HG02642 (cell line): ENCODE data around the gene ITPK1.

Experiments used
- ATAC-seq: cut with Tn5 transposase; IDR thresholded peaks from one replicate; pipeline ENCODE4 v1.9.1; 2021; ENCODE audit warnings: mild to moderate bottlenecking; ENCODE audit not compliant: unreplicated experiment, poor library complexity

ITPK1 gene

GRCh38 chr14:93003945-93004698 is 111.6 kb downstream of the ITPK1 start:
- ATAC-seq, result no peak

GRCh38 chr14:93002851-93003298 is 112.8 kb downstream of the ITPK1 start:
- ATAC-seq, result no peak

DNA sequence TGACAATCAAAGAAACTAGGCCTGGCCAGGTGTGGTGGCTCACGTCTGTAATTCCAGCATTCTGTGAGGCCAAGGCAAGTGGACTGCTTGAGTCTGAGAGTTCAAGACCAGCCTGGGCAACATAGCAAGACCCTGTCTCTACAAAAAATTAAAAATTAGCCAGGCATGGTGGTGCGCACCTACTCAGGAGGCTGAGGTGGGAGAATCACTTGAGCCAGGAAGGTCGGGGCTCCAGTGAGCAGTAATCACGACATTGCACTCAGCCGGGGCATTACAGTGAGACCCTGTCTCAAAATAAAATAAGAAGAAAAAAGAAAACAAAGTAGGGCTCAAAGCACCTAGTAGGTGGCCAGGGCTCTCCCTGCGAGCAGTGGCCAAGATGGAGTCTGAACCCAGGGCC is 113.7 kb downstream of the ITPK1 start:
- no peak for ATAC-seq

DNA sequence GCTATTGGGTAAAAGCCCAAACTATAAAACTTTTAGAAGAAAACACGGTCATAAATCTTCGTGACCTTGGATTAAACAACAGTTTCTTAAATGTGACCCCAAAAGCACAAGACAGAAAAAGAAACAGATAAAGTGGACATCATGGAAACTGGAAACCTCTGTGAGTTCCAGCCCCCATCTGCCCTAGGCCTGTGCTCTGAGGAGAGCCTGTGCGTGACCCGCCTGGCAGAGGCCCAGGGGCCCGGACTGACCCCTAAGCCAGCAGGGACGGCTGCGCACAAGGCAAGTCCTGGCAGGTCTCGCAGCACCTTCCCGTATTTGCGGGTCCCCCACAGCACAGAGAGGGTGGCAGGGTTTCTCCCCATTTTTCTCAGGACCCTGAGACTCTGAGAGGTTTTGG is 116.8 kb downstream of the ITPK1 start:
- no peak for ATAC-seq

DNA sequence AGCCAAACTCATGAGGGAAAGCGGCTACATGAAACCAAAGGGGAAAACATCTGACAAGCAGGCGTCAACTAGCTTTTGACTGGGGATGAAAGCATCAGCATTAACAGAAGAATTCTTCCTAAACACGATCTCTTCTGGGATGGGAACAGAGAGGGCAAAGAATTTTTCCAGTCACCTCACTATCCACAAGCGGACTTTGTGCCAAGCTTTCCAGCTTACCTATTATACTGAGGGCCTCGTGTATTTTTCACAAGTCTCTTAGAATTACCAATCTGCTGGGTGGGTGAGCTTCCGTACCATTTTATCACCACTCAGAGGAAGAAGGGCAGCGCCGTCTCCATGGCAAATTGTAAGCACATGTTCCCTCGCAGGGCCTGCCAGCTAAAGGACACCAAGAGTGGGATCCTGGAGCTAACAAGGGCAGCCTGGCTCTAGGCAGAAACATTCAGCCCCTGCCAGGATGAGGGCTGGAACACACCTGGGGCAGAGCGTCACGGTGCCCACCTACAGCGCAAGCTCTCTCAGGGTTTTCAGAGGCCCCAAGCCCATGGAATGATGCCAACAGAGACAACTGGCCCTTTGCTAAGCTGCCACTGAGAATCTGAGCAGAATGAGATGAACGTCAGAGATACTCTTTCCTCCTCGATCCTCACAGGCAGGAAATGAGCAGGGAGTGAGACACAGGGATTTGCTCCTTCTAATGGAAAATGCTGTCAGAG is 118.2 kb downstream of the ITPK1 start:
- no peak for ATAC-seq

GRCh38 chr14:92995620-92996019 is 120.1 kb downstream of the ITPK1 start:
- ATAC-seq, result no peak

- ATAC-seq, result no peak
Observed at GRCh38 chr14:92994942-92995341, 120.8 kb downstream of the ITPK1 start.

- ATAC-seq, result no peak
Observed at GRCh38 chr14:92994131-92994676, 121.5 kb downstream of the ITPK1 start.

- ATAC-seq, result no peak
Observed at GRCh38 chr14:92993302-92993701, 122.4 kb downstream of the ITPK1 start.

DNA sequence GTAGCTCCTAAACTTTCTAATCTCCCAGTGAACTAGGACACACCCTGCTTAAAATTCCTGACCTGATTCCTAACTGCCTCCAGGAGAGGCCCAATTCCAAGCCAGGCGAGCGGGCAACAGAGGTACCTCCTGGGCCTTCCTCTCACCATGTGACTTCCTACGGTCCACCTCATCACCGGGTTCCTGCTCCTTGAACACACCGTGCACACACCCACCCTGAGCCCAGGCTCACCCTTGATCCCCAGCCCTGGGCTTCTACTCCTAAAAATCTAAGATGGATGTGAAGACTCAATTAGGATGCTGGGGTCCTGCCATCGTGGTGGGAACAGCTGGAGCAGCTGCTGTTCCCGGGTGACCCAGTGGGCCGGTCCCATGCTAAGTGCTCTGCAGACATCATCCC is 124.2 kb downstream of the ITPK1 start:
- no peak for ATAC-seq

- no peak for ATAC-seq
Observed at GRCh38 chr14:92990456-92991430, 125.0 kb downstream of the ITPK1 start.

DNA sequence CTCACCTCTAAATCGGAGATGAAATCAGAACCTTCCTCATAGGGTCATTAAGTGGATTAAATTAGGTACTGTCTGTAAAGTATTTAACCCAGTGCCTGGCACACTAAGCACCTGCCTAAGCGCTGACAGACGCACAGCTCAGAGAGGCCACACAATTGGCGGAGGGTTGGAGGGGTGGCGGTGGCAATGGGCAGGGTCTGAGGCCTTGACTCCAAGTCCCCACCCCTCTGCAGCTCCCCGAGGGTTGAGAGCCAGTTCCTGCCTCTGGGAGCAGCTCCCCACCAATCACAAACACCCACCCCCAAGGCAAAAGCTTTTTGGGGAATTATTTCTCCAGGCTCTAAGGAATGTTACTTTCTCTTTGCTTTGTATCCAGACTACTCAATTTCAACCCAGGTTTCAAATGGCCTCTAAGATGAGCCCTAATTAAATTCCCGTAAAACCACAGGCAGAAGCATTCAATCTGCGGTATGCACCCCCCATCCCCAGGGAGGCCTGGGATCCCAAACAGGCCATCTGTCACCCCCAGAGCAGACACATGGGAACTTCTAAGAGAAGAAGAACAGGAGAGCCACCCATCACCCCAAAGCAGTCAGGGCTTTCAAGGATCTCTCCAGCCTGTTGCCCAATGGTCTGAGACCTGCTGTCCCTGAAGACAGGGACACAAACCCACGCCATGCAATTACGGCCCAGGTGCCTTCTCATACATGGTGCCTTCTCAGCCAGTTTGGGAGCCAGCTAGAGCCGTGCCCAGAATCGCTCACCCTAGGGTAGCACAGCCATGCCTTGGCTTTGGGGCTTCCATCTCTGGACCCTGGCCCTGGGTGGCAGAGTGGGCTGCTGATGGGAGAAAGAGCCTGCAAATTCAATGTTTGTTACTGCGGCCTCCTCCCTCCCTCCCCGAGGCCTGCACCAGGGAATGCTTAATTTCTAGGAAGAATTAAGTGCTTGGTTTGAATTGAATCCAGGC is 126.7 kb downstream of the ITPK1 start:
- ATAC-seq, result no peak

GRCh38 chr14:92987713-92988510 is 127.8 kb downstream of the ITPK1 start:
- ATAC-seq, result no peak

- ATAC-seq, result no peak
Observed at GRCh38 chr14:92987148-92987570, 128.6 kb downstream of the ITPK1 start.

DNA sequence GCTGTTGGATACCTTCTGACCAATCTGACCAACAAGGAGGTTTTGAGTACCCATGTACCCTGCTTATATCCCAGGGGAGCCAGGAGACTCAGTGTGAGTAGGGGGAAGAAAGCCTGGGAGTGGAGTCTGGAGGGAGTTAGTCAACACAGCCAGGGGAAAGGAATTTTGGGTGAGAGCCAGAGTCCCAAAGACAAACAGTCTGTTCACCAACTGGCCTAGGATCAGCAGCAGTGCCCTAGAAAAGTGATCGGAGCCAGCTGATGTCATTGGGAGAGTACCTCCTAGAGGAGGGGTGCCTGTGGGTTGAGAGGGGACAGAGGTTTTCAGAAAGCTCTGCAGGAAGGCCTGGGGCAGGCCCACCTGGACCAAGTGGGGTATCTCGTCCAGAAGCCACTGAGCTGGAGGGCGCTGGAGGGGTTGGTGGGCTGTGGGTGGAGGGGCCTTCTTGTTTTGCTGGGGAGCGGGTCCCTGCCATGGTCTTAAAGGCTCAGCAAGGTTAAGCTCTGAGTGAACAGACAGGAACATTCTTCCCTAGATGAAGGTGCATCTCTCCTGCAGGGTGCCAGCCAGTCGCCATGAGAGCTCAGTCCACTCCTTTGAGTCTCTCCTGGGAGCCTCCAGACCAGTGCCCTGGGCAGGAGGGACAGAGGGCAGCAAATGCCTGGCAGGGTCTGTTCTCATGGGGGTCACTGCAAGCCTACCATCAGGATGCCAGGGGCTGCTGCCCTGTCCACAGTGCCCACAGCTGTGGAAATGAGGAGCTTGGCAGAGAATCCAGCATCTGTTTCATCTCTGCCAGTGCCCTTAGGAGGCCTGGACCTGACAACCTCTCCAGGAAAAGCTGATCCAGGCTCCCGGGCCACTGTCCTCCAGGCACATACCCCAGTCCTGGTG is 129.2 kb downstream of the ITPK1 start:
- no peak for ATAC-seq

DNA sequence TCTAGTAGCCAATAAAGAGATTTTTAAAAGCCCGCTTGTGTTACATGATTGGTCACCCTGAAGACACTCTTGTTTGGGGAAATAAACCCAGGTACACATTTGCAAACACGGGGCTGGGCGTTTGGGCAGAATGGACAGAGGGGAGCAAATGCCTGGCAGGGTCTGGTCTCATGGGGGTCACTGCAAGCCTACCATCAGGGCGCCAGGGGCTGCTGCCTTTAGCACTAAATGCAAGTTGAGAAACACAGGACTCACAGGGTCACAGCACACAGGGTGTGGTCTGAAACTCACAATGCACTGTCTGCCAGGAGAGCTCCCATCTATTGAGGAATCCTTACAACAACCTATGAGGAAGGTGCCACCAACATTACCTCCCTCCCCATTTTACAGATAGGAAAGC is 130.2 kb downstream of the ITPK1 start:
- ATAC-seq, result no peak

DNA sequence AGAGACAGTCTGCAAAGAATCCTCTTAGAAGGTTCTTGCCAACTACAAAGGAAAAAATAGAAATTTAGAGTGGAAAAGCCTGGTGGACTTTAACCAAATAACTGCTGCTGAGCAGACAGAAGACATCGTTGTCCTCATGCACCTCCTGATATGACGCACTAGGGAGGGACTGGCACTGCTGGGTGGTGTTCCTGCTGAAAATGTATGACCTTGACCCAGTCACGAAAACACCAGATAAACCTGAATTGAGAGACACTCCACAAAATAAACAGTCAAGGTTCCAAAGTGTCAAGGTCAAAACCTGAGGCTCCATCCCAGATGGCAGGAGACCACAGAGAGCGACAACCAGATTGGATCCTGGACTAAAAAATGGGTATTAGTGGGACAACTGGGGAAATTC is 130.8 kb downstream of the ITPK1 start:
- no peak for ATAC-seq
